HG02763 (cell line): ENCODE data around the gene AMBRA1.

Source experiments
- ATAC-seq: cut with Tn5 transposase; IDR thresholded peaks from one replicate; pipeline ENCODE4 v1.9.1; 2021; ENCODE audit warnings: mild to moderate bottlenecking, moderate library complexity; ENCODE audit not compliant: unreplicated experiment

AMBRA1 gene

GRCh38 chr11:46408407-46408986 lies 185.3 kb downstream of the AMBRA1 start:
- no peak for ATAC-seq

- no peak for ATAC-seq
These were observed 186.2 kb downstream of the AMBRA1 start for GRCh38 chr11:46407635-46408034.

GRCh38 chr11:46404476-46405017 lies 189.3 kb downstream of the AMBRA1 start:
- no peak for ATAC-seq

GRCh38 chr11:46402957-46403902 lies 190.6 kb downstream of the AMBRA1 start:
- ATAC-seq: no peak

- ATAC-seq: no peak
These were observed 196.3 kb downstream of the AMBRA1 start for GRCh38 chr11:46397526-46397925.

- no peak for ATAC-seq
These were observed 200.1 kb downstream of the AMBRA1 start for GRCh38 chr11:46393759-46394158.

- ATAC-seq: no peak
These were observed 200.6 kb downstream of the AMBRA1 start for GRCh38 chr11:46393231-46393616.

- peak; percentile 42 for ATAC-seq
These were observed 201.2 kb downstream of the AMBRA1 start for GRCh38 chr11:46392421-46393230.

GRCh38 chr11:46391578-46392420 lies 202.0 kb downstream of the AMBRA1 start, which contains the start of gene CHRM4:
Gene CHRM4 (minus strand): TSS chr11:46391776. CDS start chr11:46386557, 5,219 bp downstream.
- ATAC-seq: no peak

- ATAC-seq: no peak
These were observed 202.6 kb downstream of the AMBRA1 start for GRCh38 chr11:46391186-46391577.

- ATAC-seq: no peak
These were observed 203.3 kb downstream of the AMBRA1 start for GRCh38 chr11:46390331-46391171.

- peak; percentile 41 for ATAC-seq
These were observed 204.1 kb downstream of the AMBRA1 start for GRCh38 chr11:46389450-46390330.

- no peak for ATAC-seq
These were observed 205.0 kb downstream of the AMBRA1 start for GRCh38 chr11:46388619-46389449.

GRCh38 chr11:46387919-46388618 lies 205.8 kb downstream of the AMBRA1 start:
- no peak for ATAC-seq

- no peak for ATAC-seq
These were observed 206.4 kb downstream of the AMBRA1 start for GRCh38 chr11:46387456-46387855.

GRCh38 chr11:46386674-46387073 lies 207.1 kb downstream of the AMBRA1 start:
- no peak for ATAC-seq
